WERI-Rb-1 (cell line): ENCODE data around the gene HUNK.

Experiments
- DNase-seq: peaks from one replicate; pipeline ENCODE4 v3.0.0-alpha.2; 2020
- H3K27ac ChIP-seq: fragments of 250-450 bp; sonication (Bioruptor Pico); 2 replicates; pipeline ENCODE4 v1.5.1; 2020; ENCODE audit warnings: mild to moderate bottlenecking, moderate library complexity
- H3K27me3 ChIP-seq: fragments of 250-450 bp; sonication (Bioruptor Pico); 2 replicates; pipeline ENCODE4 v1.5.1; 2021; ENCODE audit warnings: mild to moderate bottlenecking, low read depth, moderate library complexity; ENCODE audit not compliant: insufficient read depth, severe bottlenecking
- H3K36me3 ChIP-seq: fragments of 250-450 bp; sonication (Bioruptor Pico); 2 replicates; pipeline ENCODE4 v1.5.1; 2020; ENCODE audit warnings: mild to moderate bottlenecking, moderate library complexity
- H3K4me3 ChIP-seq: 2 replicates; pipeline ENCODE4 v1.5.1; 2011; ENCODE audit warnings: low read depth, mild to moderate bottlenecking, control low read depth, low read length
- H3K9me3 ChIP-seq: fragments of 250-450 bp; sonication (Bioruptor Pico); 2 replicates; pipeline ENCODE4 v1.5.1; 2021; ENCODE audit warnings: mild to moderate bottlenecking, moderate library complexity; ENCODE audit not compliant: severe bottlenecking
- TF ChIP-seq, protein P1 (sequence below): IDR thresholded peaks from 2 replicates; pipeline ENCODE4 v1.5.1; 2011; ENCODE audit warnings: low read depth, mild to moderate bottlenecking, control low read depth, inconsistent platforms, low read length

HUNK gene

DNA sequence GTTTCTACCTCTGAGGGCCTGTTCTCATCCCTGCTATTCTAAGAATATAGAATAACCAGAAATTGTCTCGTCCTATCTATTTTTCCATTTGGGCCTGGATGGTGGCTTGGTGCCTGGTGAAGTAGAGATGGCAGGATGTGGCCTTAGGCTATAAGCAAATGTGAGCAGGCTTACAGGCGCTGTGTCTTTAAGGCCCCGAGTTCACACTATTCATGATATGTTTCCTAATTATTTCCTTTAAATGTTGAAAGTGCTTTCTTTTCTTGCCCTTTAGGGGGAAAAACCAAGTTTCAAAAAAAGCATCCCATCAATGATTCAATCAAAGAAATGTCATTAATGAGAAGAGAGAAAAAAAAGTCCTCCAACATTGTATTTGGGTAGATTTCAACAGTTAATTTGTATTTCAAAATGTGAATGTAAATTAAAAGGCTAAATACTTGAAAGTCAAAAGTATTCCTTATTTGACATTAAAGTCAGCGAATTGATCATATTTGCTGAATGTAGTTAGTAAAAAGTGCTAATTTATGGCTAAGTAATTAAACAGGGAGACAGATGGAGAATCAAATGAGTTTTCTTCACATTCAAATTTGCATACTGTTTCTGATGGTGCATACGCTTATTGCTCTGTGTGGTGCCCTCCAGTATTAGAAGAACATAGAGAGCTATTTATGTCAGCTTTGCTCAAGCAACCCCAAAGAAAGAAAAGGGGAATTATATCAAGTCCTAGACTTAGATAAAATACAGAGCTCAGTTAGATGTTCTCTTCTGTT, 34.0 kb upstream of the HUNK start:
- Histone ChIP-seq H3K36me3 (no peaks in the 10 kb centered on the region), H3K27ac (no peak overlapping the region), H3K27me3 (no peaks in the 10 kb centered on the region), H3K9me3 (no peaks in the 10 kb centered on the region), H3K4me3 (no peak overlapping the region)
- no peak for DNase-seq
- TF ChIP-seq, protein P1, sequence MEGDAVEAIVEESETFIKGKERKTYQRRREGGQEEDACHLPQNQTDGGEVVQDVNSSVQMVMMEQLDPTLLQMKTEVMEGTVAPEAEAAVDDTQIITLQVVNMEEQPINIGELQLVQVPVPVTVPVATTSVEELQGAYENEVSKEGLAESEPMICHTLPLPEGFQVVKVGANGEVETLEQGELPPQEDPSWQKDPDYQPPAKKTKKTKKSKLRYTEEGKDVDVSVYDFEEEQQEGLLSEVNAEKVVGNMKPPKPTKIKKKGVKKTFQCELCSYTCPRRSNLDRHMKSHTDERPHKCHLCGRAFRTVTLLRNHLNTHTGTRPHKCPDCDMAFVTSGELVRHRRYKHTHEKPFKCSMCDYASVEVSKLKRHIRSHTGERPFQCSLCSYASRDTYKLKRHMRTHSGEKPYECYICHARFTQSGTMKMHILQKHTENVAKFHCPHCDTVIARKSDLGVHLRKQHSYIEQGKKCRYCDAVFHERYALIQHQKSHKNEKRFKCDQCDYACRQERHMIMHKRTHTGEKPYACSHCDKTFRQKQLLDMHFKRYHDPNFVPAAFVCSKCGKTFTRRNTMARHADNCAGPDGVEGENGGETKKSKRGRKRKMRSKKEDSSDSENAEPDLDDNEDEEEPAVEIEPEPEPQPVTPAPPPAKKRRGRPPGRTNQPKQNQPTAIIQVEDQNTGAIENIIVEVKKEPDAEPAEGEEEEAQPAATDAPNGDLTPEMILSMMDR, result no peak

DNA sequence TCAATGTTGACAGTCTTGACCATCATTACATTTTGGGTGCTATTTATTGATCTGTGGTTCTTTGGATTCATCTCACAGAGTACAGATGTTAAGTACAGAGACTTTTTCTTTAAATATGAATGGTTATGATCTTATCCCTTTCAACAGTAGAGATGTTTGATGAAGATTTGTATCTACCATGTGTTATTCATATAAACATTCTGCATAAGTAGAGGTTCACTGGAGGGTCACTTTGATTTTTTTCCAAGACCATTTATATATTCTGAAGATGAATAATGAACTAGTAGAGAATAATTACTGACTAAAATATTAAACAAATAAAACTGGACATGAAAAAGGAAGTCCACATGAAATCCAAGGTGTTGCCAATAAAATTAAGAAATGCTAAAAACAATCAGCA, 28.6 kb upstream of the HUNK start:
- no peaks in the 10 kb centered on the region for H3K36me3 ChIP-seq
- DNase-seq, result no peak
- TF ChIP-seq, protein P1, result no peak

DNA sequence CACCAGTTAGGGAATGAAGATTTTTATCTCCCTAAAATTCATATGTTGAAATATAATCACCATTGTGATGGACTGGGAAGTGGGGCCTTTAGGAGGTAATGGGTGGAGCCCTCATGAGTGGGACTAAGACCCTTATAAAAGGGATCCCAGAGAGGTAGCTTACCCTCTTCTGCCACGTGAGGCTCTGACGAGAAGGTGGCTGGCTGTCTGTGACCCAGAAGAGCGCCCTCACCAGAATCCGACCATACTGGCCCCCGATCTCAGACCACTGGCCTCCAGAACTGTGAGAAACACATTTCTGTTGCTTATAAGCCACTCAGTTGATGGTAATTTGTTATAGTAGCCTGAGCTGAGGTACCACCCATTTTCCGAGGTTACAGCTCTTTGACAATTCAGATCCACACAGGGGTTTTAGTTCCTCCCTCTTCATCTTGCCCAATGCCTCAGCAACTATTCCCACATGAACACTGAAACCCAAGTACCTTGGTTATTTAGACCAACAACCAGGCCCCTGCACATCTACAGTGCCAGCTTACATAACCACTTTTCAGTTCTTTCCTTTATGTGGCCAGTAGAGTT, 27.6 kb upstream of the HUNK start:
- Histone ChIP-seq H3K27me3 (no peaks in the 10 kb centered on the region), H3K27ac (no peak overlapping the region), H3K4me3 (no peak overlapping the region), H3K36me3 (no peaks in the 10 kb centered on the region), H3K9me3 (no peaks in the 10 kb centered on the region)
- TF ChIP-seq, protein P1, result no peak
- no peak for DNase-seq

More for the DNA sequence above, 28.6 kb upstream of the HUNK start:
- no peak overlapping the region for H3K4me3 ChIP-seq
- H3K9me3 ChIP-seq, result no peaks in the 10 kb centered on the region
- H3K27ac ChIP-seq, result no peak overlapping the region
- no peaks in the 10 kb centered on the region for H3K27me3 ChIP-seq

DNA sequence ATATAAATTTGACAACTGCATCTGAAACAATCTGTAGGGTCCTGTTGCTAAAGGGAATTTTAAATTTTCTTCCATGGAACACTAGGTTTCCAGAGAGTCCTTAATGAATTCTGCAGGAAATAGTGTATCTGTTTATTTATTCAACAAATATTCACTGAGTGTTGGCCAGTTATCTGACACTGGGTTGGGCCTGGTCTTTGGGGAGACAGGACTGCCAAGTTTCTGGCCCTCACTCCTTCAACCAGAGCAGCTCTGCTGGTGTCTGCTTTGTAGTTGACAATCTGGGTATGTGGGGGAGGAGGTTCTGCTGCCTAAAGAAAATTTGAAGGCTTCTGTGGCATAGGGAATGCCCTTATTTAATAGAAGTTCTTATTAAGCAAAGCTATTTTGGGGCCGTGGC, 26.1 kb upstream of the HUNK start:
- Histone ChIP-seq H3K36me3 (no peaks in the 10 kb centered on the region), H3K9me3 (no peaks in the 10 kb centered on the region), H3K4me3 (no peak overlapping the region), H3K27me3 (no peaks in the 10 kb centered on the region), H3K27ac (no peak overlapping the region)
- no peak for DNase-seq
- TF ChIP-seq, protein P1, result no peak

DNA sequence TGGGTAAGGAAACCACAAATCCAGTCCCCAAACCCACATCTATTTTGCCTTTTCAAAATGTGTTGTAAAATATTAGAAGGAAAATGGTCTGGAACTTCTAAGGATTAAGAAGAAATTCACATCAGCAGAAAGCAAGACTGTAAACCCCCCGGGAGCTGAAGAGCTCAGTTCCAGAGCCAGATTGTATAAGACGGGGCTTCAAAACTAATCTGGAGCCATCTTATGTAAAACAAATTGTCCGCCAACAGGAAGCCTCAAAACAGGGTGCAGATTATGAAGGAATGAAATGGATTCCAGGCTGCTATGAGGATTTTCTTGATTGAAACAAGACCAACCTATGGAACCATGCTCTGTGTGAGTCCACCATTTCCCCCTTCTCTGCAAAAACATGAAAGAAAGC, 25.1 kb upstream of the HUNK start:
- Histone ChIP-seq H3K4me3 (no peak overlapping the region), H3K9me3 (no peaks in the 10 kb centered on the region), H3K27ac (no peak overlapping the region), H3K27me3 (no peaks in the 10 kb centered on the region), H3K36me3 (no peaks in the 10 kb centered on the region)
- TF ChIP-seq, protein P1, result no peak
- no peak for DNase-seq
